ENCODE data around the gene CLIC4.

Gene CLIC4

DNA sequence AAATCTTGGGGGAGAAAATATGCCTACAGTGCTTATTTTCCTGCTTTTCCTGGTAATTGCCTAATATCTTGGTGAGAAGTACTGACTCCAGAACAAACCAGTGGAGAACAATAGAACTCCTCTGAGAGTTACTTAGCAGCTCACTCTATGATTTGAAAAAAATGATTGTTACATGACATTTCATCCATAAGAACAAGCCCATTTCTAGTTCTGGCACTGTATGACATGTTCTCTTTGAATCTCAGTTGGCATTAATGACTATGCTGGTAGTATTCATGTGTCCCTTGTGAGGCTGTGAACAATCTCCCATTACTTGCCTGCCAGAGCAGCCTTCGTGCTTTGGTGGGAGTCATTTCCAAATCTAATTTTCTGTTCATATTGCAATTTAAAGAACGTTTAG lies 58.0 kb downstream of the CLIC4 start:
- in situ Hi-C loops (cut with HindIII; ENCODE audit: low sequenced_read_pairs): no loop called here

- in situ Hi-C loops (cut with HindIII; ENCODE audit: low sequenced_read_pairs): no loop called here
Observed at GRCh38 chr1:24803987-24804530, 58.8 kb downstream of the CLIC4 start.

DNA sequence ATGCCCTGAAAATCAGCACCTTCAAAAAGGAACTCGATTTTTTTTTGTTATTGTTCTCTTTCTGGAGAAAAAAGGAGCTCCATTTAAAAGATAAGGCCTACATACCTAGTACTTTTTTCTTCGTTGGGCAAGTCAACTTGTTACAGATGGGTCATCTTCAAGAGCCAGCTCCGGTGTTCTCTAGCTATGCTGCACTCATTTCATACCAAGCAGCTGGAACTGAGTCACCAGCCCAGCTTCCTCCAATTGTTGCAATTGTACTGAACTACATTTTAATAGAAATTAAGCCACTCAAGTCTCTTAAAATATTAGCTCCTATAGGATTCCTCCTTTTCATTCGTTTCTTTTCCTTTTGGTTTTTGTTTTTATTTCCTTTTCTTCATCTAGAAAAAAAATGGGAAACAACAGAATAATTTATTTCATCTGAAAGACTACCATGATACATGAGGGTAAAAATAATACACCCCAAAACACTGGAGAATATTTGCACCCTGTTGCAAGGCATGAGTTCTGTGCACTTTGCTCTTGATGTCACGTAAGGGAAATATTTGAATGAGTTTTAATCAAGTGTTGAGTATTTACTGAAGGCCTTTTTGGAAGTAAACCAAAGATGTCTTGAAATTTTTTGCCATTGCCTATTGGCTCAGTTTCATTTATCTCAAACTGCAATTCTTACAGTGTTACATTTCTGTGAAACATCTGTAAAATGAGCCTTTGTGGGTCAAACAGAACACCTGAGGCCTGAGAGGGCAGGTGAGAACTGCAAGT lies 60.5 kb downstream of the CLIC4 start:
- in situ Hi-C loops (cut with HindIII; ENCODE audit: low sequenced_read_pairs): no loop called here

- in situ Hi-C loops (cut with HindIII; ENCODE audit: low sequenced_read_pairs): no loop called here
Observed at GRCh38 chr1:24806588-24806987, 61.3 kb downstream of the CLIC4 start.

- in situ Hi-C loops (cut with HindIII; ENCODE audit: low sequenced_read_pairs): loop anchor here (5.0 kb wide), 1 partner anchor 44 kb away; no protein-coding TSS in a partner anchor
Observed at GRCh38 chr1:24811494-24811893, 66.2 kb downstream of the CLIC4 start.

GRCh38 chr1:24820221-24820620 lies 75.0 kb downstream of the CLIC4 start:
- in situ Hi-C loops (cut with HindIII; ENCODE audit: low sequenced_read_pairs): loop anchor here (10.0 kb wide), 1 partner anchor 155 kb away; no protein-coding TSS in a partner anchor

- in situ Hi-C loops (cut with HindIII; ENCODE audit: low sequenced_read_pairs): loop anchor here (10.0 kb wide), 1 partner anchor 158 kb away; no protein-coding TSS in a partner anchor
Observed at GRCh38 chr1:24822887-24823286, 77.6 kb downstream of the CLIC4 start.

DNA sequence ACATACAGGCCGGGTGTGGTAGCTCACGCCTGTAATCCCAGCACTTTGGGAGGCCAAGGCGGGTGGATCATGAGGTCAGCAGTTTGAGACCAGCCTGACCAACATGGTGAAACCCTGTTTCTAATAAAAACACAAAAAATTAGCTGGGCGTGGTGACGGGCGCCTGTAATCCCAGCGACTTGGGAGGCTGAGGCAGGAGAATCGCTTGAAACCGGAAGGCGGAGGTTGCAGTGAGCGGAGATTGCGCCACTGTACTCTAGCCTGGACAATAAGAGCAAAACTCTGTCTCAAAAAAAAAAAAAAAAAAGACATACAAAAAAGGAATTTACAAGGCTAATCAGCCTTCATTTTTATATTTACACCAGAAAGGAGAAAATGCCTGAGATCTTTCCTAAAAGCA lies 78.2 kb downstream of the CLIC4 start:
- in situ Hi-C loops (cut with HindIII; ENCODE audit: low sequenced_read_pairs): loop anchor here (10.0 kb wide), 1 partner anchor 159 kb away; no protein-coding TSS in a partner anchor

DNA sequence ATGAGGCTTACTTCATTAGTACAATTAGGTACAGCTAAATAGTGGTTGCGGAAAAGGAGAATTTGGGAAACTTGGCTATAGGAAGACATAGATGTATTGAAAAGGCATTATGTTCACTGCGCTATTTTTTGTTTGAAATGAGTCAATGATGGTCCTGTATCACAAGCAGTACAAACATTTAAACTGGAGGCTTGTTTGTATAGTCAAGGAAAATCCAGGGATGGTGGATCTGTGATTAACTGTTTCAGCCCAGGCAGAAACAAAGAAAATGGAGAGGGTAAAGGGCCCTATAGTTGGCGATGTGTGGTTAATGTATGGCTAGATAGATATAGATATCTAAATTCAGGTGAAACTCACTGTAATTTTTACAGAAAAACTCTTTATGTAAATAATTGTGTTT lies 79.9 kb downstream of the CLIC4 start:
- in situ Hi-C loops (cut with HindIII; ENCODE audit: low sequenced_read_pairs): loop anchor here (10.0 kb wide), 1 partner anchor 160 kb away; no protein-coding TSS in a partner anchor

GRCh38 chr1:24826510-24826909 lies 81.3 kb downstream of the CLIC4 start:
- in situ Hi-C loops (cut with HindIII; ENCODE audit: low sequenced_read_pairs): loop anchor here (10.0 kb wide), 1 partner anchor 162 kb away; no protein-coding TSS in a partner anchor

DNA sequence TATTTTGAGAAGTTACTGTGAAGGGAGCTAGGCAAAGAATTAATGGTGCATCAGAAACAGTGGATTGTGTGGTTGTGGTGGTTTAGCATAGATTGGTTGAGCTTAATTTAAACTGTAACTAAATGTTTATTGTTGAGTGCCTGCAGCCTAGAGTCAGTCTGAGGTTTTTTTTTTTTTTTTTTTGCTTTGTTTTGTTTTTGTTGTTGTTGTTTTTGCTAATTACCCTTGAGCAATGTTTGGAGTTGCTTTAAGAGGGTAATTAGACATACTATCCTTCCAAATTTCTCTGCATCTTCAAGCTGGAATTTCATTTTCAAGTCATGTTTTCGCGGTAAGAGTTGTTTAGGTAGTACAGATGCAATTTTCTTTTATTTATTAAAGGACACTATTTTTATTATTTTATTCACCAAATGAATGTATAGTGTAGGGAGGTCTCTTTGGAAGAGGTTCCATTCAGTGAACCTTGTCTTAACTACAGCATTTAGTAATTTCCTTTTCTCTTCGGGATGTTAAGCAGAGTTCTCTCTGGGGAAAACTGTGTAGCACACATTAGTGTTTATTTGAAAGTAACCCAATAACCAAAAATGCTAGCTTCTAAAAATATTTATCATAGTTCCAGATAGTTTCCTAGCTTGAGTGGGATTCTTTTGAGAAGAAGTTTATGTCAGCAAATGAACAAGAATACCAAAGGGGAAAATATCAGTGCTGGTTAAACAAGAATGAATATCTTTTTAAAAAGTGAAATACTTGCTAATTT lies 82.3 kb downstream of the CLIC4 start:
- in situ Hi-C loops (cut with HindIII; ENCODE audit: low sequenced_read_pairs): loop anchor here (10.0 kb wide), 1 partner anchor 163 kb away; no protein-coding TSS in a partner anchor

- in situ Hi-C loops (cut with HindIII; ENCODE audit: low sequenced_read_pairs): loop anchor here (10.0 kb wide), 1 partner anchor 164 kb away; no protein-coding TSS in a partner anchor
Observed at GRCh38 chr1:24828183-24828886, 83.1 kb downstream of the CLIC4 start.

GRCh38 chr1:24828887-24829192 lies 83.6 kb downstream of the CLIC4 start:
- in situ Hi-C loops (cut with HindIII; ENCODE audit: low sequenced_read_pairs): loop anchor here (10.0 kb wide), 1 partner anchor 164 kb away; no protein-coding TSS in a partner anchor

DNA sequence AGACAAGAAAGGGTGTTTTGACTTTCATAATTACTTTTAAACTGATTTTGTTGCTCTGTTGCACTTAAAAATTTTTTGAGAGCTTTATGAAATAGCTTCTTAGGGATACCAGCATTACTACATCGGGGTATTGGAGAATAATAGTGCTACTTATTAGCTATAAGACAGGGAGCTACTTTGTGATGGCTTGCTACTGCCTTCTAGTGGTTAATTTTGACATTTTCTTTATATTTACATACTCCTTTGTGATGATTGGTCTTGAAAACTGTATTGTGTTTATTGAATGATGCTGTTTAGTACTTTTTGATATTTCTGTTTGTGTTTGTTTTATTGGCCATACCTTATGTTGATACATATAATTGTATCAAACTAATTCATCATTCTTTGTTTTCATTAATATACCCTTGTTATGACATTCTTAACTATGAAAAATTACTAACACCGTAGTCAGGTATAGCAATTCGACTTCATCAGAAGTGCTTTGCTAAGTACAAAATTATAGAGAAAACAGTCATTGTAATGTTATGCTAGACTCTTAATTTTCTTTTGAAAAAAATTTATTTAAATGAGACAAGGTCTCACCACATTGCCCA lies 85.5 kb downstream of the CLIC4 start:
- in situ Hi-C loops (cut with HindIII; ENCODE audit: low sequenced_read_pairs): no loop called here

DNA sequence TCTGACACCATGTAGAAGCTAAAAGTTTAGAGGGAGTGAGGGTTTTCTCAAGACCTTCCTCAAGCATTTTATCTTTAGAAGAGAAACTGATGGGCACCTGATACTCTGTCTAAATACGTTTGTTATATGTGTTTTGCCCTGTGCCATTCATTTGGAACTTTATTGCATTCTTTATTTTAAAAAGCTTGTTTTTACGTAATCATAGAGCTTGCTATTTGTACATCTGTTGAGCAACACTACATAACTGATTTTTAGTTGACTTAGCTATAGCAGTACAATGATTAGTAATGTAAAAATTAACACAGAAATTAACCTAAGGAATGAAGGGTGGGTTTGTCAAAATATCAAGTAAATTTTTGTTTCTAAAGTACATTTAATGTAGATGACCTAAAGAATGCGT lies 96.3 kb downstream of the CLIC4 start:
- in situ Hi-C loops (cut with HindIII; ENCODE audit: low sequenced_read_pairs): no loop called here

GRCh38 chr1:24846671-24847070 lies 101.4 kb downstream of the CLIC4 start:
- in situ Hi-C loops (cut with HindIII; ENCODE audit: low sequenced_read_pairs): no loop called here

GRCh38 chr1:24847995-24848881 lies 103.0 kb downstream of the CLIC4 start:
- in situ Hi-C loops (cut with HindIII; ENCODE audit: low sequenced_read_pairs): no loop called here

DNA sequence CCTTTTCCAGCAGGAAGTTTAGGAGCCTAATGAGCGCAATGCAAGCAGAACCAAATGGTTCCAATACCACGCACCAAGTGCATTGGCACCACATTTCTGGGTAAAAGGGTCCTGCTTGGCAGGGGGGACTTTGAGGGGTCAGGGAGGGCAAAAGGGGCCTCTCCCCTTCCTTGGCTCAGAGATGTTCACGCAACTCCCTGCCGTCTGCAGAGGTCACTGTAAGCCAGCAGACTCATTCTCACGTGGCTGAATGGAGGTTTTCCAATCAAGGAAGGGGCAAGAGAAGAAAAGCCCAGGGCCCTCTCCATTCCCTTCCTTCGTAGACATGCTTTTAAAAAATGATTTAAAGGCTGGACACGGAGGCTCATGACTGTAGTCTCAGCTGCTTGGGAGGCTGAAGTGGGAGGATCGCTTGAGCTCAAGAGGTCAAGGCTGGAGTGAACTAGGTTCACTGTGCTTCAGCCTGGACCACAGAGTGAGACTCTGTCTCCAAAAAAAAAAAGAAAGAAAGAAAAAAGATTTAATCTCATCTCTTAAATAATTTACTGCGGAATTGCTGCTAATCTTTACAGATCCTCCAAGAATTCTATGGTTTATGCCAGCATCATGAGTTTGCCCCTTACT lies 104.5 kb downstream of the CLIC4 start:
- in situ Hi-C loops (cut with HindIII; ENCODE audit: low sequenced_read_pairs): no loop called here

GRCh38 chr1:24850328-24850920 lies 105.2 kb downstream of the CLIC4 start:
- in situ Hi-C loops (cut with HindIII; ENCODE audit: low sequenced_read_pairs): no loop called here

Measured in endothelial cell of hepatic sinusoid (primary cell).